HepG2 (cell line): ENCODE results near the gene CUL7. TPM values are rescaled to one million over a fixed set of nuclear protein-coding genes. Genes with fewer than 3 reads are reported as not detected.

ENCODE experiments used
- AGO1 ChIP-seq: fragments of 200-400 bp; formaldehyde crosslinking; IDR thresholded peaks from 2 replicates; pipeline ENCODE4 v1.6.1; 2017; ENCODE audit warnings: mild to moderate bottlenecking, low read depth, low read length, moderate library complexity; ENCODE audit not compliant: poor library complexity, severe bottlenecking
- CBX5 ChIP-seq: sonication (generic); formaldehyde crosslinking; IDR thresholded peaks from 2 replicates; pipeline ENCODE4 v1.4.0; 2020; ENCODE audit warnings: missing genetic modification reagents, borderline replicate concordance
- HMGXB3 ChIP-seq: sonication (generic); formaldehyde crosslinking; IDR thresholded peaks from 2 replicates; pipeline ENCODE4 v1.4.0; 2020; ENCODE audit warnings: missing genetic modification reagents, borderline replicate concordance
- NFRKB ChIP-seq: fragments of 450-650 bp; IDR thresholded peaks from 2 replicates; pipeline ENCODE4 v1.6.1; 2017
- RFXAP ChIP-seq: sonication (generic); formaldehyde crosslinking; IDR thresholded peaks from 2 replicates; pipeline ENCODE4 v1.4.0; 2020; ENCODE audit warnings: missing genetic modification reagents, borderline replicate concordance
- ZBTB1 ChIP-seq: sonication (generic); formaldehyde crosslinking; IDR thresholded peaks from 2 replicates; pipeline ENCODE4 v1.4.0; 2020; ENCODE audit warnings: missing genetic modification reagents, borderline replicate concordance
- ZNF280D ChIP-seq: sonication (generic); formaldehyde crosslinking; IDR thresholded peaks from 2 replicates; pipeline ENCODE4 v1.5.1; 2020; ENCODE audit warnings: mild to moderate bottlenecking, missing genetic modification reagents
- ZNF296 ChIP-seq: sonication (generic); formaldehyde crosslinking; conservative IDR thresholded peaks from 2 replicates; pipeline ENCODE4 v1.5.0; 2020; ENCODE audit warnings: mild to moderate bottlenecking, missing genetic modification reagents
- ZNF3 ChIP-seq: IDR thresholded peaks from 2 replicates; pipeline ENCODE4 v1.7.0; 2017; ENCODE audit warnings: inconsistent platforms
- ZNF329 ChIP-seq: sonication (generic); formaldehyde crosslinking; IDR thresholded peaks from 2 replicates; pipeline ENCODE4 v1.9.0; 2021; ENCODE audit warnings: low read depth, mild to moderate bottlenecking, missing genetic modification reagents
- ZNF362 ChIP-seq: sonication (generic); formaldehyde crosslinking; IDR thresholded peaks from 2 replicates; pipeline ENCODE4 v1.4.0; 2020; ENCODE audit warnings: missing genetic modification reagents, mild to moderate bottlenecking, borderline replicate concordance
- ZNF430 ChIP-seq: sonication (generic); formaldehyde crosslinking; IDR thresholded peaks from 2 replicates; pipeline ENCODE4 v1.9.0; 2021; ENCODE audit warnings: mild to moderate bottlenecking, missing genetic modification reagents
- ZNF605 ChIP-seq: sonication (generic); formaldehyde crosslinking; IDR thresholded peaks from 2 replicates; pipeline ENCODE4 v1.8.0; 2022; ENCODE audit warnings: mild to moderate bottlenecking, missing genetic modification reagents
- ZNF75D ChIP-seq: sonication (generic); formaldehyde crosslinking; IDR thresholded peaks from 2 replicates; pipeline ENCODE4 v1.8.1; 2023; ENCODE audit warnings: missing genetic modification reagents, mild to moderate bottlenecking, borderline replicate concordance
- ZNF772 ChIP-seq: sonication (generic); formaldehyde crosslinking; IDR thresholded peaks from 2 replicates; pipeline ENCODE4 v1.5.0; 2020; ENCODE audit warnings: mild to moderate bottlenecking, missing genetic modification reagents
- polyA plus RNA-seq, 8 experiments: library from polyadenylated mRNA; depleted of rRNA in 3 of 8; stranded (reverse) in 7 of 8; unstranded in 1 of 8; fragments of >200 nt; fragmentation: Illumina TruSeq in 4 of 8; extraction: Trizol in 4 of 8; gene quantifications; 2 replicates each; pipeline versions ENCODE4 v1.2.1 to v1.2.3, GENCODE V29; 2011 to 2016; ENCODE audit warnings: low read depth in 4 of 8, missing spikeins in 1 of 8, mixed read lengths in 1 of 8; ENCODE audit not compliant: insufficient read depth in 1 of 8
- total RNA-seq, 5 experiments: library from RNA; depleted of rRNA; stranded (reverse); fragments of >200 nt; fragmentation: Illumina TruSeq; extraction: Trizol; gene quantifications; 2 replicates each; pipeline ENCODE4 v1.2.3, GENCODE V29; 2016; ENCODE audit warnings: low read depth in 1 of 5

CUL7 gene
- total and polyA plus RNA-seq, 2 of the 13 experiments (the other 11 are each of a cell fraction or from before 2014, with no cell fraction given) = 32.0 to 60.7 TPM

DNA sequence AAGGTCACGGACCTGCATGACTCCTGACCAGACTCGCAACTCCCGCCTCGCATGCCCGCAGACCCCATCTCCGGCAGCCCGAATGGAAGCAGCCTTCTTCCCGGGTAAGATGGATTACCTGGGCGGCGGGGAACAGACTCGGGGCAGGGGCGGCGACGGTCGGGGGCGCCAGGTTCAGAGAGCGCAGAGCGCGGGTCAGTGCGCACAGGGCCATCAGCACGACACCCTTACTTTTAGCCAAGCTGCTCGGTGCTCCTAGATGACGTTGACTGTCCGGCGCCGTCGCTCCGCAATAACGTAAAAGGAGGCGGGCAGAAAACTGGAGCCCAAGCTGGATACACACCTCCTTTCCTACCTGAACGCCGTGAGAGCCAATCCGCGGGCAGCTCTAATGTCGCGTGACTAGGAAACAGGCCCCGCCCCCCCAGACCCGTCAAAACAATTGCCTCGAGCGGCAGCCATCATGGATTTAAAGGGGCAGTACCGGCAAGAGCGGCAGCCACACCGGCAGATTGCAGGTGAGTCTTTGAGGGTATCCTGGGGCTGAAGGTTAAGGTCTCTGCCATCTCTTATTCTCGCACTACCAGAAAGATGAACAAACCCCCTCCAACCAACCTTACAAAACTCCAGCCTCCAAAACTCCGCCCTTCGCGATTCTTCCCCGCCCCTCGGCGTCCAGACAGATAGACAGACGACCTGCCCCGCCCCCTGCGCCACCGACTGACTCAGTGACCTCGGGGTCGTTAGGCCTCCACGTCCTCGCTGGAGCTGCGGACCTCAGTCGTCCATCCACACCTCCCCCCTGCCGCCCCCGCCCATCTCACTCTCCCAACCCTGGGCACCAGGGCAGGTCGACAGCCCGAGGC lies 5.8 kb upstream of the CUL7 start, which contains the start of the genes KLC4 and MRPL2 (continued):
- TF ChIP-seq ZBTB1 (CRISPR knock-in tag) (no peak), AGO1 (no peak), ZNF280D (CRISPR knock-in tag) (no peak), ZNF296 (no peak), HMGXB3 (CRISPR knock-in tag) (peak; percentile 57; the same call in 1 of the 2 replicates), ZNF430 (no peak; the same call in 1 of the 2 replicates), ZNF329 (CRISPR knock-in tag) (0 out of 2 replicates have a peak, but pooled peaks have one; percentile 74), ZNF75D (CRISPR knock-in tag) (no peak), CBX5 (CRISPR knock-in tag) (peak; percentile 58; the same call in 1 of the 2 replicates), ZNF3 (CRISPR knock-in tag) (peak; percentile 97), ZNF362 (CRISPR knock-in tag) (0 out of 2 replicates have a peak, but pooled peaks have one; percentile 26), ZNF772 (CRISPR knock-in tag) (no peak; the same call in 1 of the 2 replicates), NFRKB (no peak), RFXAP (CRISPR knock-in tag) (peak; percentile 86), ZNF605 (no peak)
